HG03108 (cell line): ENCODE measurements around the gene HERC2.

Experiments used
- ATAC-seq: cut with Tn5 transposase; IDR thresholded peaks from one replicate; pipeline ENCODE4 v1.9.1; 2021; ENCODE audit warnings: moderate library complexity; ENCODE audit not compliant: unreplicated experiment

HERC2 gene

DNA sequence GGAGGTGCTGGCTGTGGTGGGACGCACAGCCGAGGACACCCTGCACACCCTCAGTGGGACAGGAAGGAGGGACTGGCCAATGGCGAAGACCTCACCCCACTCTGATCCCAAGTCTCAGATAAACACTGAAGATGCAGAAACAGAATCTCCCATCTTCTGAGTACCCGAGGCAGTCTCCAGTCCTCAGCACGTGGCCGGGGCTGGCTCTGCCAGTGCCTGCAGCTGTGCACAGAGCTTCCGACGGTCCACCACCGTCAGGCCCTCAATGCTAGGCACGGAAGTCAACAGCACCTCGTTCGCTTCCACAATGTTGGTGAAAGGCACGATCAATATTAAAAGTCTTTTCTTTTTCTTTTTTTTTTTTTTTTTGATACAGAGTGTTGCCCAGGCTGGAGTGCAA is 206.1 kb downstream of the HERC2 start:
- no peak for ATAC-seq

DNA sequence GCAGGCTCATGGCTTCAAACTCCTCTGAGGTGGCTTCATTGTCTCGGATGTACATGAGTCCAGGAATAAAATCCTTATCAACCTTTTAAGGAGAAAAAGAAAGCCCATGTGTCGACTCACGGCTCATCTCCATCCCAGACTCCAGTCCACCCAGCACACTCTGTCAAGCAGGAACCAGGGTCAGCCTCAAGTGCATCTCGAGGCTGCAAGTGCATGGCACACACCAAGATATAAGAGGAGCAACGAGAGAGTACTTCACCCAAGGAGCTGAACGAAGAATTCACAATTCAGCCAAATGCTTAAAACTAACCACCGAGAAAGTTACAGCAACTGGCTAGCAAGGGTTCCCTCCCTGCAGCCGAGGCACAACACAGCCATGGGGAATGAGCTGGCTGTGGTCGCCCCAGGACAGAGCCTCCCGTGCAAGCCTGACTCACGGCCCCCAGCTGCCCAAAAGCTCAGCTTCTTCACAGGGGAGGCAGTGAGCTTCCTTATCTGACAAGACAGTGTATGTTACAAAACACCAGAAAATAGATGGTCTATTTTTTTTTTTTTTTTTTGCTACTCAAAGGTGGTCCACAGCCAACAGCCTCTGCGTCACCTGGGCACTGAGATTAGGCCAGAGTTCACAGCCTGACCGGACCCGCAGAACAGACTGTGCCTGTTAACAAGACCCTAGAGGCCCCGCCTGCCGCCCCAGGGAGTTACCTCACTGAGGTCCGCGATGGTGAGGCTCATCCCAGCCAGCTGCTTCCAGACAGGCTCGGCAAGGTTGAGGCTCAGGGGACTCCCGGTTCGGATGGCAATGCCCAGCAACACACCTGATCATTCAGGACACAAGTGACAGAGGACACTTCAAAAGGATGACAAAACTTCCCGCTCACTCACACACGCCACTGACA is 207.0 kb downstream of the HERC2 start:
- no peak for ATAC-seq

DNA sequence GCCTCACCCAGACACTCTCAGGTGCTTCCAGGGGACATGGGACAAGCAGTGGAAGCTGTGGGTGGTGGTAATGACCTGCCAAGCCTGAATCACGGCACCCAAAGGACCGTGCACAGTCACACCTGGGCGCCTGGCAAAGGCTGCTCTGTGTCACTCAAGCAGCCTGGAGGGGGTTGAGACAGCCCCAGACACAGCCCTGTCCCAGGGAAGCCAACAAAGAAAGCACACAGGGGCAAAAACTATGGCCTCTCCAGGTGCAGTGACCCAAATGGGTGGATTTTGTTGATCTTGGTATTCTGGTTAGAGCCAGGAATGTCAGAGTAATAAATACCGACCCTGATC is 207.9 kb downstream of the HERC2 start:
- no peak for ATAC-seq

DNA sequence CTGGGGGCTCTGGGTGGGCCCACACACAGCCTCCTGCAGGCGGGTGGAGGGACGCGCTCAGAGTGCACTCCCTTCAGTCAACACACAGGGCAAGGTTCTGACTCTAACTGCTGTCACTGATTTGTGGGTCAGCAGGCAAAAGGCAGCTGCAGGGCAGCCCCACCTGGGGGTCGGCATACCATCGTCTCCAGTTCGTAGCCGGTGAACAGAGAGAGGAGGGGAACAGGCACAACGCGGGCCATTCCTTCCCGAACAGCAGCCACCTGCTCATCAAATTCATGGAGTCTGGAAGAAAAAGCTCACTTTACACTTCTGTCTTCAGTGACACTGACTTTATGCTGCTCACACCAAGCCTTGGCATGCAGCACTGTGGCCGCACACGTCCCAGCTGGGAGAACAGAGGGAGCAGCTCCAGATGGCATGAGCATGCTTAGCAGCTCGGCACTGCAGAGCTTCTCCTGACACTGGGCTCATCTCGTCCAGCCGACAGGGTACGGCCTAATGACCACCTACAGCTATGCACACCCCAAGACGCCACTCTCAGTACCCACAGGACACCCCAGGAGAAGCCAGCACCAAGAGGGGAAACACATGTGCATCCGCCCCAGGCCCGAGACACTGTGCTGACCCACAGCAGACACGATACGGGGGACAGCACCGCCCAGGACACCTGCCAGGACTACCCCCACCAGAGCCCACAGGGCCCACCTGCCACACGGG is 208.4 kb downstream of the HERC2 start:
- no peak for ATAC-seq

DNA sequence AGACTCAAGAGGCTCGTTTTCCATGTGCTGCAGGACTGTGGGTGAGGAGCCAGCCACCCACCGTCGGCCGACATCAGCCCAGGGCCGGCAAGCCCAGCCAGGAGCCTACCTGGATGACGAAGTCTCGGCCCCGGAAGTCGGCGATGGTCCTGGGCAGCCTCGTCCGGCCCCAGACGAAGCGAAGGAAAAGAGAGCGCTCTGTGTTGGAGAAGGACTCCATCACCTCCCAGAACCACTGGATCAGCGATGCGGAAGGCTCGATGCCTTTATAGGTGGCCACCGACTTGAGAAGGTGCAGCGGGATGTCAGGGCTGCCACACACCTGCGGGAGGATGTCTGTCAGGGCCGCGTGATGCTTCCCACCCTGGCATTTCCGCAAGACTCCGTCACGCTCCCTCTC is 209.0 kb downstream of the HERC2 start:
- ATAC-seq: no peak

DNA sequence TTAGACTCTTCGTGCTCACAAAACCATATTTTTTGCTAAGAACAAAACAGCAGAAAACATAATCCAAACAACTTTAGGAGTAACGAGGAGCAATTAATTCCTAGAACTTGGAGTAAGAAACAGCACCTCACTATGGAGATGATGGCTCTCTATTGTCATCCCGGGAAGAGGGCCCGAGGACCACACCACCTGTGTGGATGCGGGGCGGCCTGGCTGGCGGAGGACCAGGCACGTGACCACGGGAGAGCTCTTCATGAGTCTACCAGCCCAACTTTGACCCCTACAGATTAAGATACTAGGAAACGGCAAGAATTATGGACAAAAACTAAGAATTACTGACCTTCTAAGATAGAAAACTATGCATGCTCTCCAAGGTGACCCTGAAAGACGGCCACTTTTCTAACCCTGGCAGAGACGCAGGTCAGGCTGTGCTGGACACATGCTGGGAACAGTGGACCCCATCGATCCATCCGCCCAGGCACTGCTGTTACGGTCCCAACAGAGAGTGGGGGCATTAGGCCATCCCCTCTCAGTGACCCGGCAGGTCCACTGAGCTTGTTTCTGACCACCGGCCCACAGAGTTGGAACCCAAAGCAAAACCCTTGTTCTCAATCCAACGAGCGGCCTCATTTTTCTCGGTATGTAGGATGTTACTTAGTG is 209.7 kb downstream of the HERC2 start:
- no peak for ATAC-seq

DNA sequence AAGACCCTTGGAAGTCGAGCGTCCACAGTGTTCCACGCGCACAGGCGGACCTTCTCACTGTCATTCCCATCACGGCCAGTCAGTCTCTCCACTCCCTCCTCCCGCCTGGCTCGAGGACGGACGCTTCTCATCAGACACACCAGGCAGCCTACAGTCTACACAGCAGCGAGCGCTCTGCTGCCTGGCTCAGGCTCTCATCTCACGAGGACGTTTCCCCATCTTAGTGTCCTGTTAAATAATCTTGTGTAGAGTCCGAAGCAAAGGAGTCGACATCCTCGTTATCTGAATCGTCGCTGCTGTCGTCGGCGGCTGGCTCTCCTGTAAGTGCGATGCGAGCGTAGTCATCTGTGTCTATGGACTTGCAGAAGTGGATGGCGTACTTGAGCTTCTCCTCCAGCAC is 210.4 kb downstream of the HERC2 start:
- no peak for ATAC-seq

DNA sequence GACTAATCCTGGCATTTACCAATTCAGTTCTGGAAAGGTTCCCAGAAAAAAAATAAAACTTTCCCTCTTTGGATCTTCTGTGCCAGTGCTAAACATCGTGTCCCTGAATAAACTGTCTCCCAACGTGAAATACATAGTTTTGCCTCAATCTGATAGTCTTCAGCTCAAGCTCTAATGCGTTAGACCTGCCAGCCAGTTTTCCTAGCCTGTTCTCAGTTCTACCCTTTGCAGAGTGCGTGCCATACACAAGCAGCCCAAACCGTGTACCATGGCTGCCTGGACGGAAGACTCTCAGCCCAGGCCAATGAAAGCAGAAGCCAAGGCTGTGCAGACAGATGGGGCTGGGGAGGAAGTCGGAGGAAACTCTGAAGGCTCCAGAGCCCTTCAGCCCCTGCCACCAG is 211.5 kb downstream of the HERC2 start:
- ATAC-seq: no peak

DNA sequence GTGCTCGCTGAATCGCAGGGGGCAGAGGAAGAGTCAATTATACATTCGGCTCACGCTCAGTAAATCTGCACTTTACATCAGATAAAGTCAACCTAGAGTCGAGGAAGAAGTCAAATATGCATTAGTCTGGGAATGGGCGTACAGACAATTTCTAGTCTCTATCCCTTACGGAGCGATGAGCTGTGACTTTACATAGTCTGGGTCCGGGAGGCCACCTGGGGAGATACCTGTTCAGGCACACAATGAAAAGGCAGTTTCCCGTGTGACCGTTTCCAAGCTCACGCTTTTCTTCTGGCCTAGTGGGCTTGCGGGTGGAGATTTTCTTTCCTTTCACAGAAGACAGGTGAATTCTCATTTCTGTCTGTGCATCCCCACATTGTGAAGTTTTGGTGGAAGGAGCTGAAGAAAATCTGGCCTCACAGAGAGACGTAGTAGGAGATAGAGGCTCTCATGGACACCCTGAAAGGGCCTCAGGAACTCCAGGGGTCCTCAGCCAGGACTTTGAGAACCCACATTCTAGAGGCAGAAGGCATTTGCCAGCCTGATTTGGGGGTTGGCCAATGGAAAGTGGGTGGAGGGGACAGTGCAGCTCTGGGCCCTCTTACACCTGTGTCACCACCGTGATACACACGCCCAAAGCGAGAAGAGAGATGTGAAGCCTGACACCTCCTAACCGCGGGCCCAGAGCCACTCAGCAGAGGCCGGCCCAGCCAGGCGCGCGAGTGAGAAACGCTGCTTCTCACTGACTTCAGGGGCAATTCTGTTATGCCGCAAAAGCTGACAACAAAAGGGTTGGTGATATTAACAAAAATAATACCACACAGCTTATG is 212.1 kb downstream of the HERC2 start:
- no peak for ATAC-seq

DNA sequence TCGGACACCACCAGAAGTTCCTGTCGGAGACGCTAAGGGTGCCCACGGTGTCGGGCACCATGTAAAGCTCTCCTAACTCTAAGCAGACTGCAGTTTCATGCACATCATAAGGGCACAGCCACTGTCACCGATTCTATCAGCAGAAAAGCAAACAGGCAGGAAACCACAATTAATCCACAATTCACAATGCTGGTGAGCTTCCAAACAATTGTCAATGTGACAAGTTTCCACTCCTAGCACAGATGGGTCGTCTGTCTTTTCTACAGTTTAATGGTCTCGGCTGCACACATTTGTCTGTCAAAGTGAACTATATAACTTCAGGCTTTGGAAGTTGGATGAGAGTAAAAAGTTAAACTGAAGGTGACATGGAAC is 214.1 kb downstream of the HERC2 start:
- no peak for ATAC-seq

DNA sequence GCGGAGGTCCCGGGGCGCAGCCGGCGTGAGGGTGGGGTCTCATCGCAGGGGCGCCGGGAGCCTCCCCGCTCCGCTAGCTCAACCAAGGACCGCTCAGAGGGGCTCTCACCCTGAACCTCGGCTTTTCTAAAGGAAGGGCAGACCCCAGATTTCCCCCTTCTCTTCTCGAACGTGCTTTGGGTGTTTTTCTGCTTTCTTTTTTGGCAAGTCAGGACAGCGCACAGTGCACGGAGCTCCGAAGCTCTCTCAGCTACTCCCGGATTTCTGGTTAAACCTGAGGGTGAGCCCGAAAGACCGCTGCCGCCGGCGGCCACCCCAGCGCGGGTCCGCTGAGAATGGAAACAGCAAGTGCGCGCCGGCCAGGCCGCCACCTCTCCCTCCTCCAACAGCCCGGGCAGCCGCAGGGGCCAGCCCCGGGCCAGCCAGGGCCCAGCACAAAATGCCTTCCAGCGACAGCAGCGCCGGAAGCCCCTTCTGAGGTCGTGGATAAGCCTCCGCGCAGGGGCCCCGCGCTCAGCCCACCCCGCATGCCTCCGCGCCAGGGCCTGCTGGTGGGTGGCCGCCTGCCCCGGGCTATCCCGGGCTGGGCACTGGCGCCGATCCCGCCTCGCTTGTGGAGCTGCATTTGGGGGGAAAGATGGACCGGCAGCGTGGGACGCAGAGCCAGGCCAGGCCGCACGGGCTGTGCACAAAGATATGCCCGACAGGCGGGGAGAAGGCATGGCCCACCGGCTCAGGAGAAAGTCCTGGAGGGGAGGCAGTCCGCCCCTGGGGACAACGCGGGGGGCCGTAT is 214.7 kb downstream of the HERC2 start:
- no peak for ATAC-seq

DNA sequence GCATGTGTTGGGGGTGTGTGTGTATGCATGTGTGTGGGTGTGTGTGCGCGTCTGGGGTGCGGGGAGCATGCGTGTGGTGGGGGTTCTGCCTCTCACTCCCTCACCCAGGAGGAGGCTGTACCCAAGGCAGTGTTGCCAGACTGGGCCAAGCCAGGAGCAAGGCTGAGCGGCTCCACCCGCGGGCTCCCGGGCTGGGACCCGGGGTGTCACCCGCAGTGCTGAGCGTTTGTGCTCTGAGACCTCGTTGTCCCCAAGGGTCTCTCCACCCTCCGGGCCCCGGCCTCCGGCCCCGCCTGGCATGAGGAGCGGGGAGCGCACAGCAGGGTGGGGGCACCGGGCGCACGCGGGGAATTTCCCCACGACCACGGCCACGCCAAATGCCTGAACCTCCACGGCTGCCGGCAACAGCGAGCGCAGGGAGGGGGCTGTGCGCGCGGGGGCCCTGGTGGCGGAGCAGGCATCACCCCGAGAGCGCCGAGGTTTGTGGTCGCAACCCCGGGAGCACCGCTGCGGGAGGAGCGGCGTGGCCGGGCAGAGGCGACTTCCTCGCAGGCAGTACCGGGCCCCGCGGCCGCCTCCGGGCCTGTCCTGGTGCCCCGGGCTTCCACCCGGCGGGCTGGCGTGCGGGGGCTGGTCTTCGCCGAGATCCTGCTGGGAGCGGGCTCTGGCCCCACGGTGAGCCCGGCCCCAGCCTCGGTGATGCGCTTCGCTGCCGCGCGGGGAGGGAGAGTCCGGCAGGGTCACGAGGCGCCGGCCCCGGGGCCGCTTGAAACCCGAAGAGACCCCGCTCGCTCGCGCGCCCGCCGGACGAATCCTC is 215.5 kb downstream of the HERC2 start:
- no peak for ATAC-seq

DNA sequence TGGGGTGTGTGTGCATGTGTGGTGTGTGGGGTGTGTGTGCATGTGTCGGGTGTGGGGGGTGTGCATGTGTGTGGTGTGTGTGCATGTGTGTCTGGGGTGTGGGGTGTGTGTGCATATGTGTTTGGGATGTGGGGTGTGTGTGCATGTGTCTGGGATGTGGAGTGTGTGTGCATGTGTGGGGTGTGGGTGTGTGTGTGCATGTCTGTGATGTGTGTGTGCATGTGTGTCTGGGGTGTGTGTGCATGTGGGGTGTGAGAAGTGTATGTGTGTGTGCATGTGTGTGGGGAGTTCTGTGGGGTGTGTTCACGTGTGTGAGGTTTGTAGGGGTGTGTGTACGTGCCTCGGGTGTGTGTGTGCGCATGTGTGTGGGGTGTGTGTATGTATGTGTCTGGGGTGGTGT is 216.2 kb downstream of the HERC2 start:
- ATAC-seq: no peak

DNA sequence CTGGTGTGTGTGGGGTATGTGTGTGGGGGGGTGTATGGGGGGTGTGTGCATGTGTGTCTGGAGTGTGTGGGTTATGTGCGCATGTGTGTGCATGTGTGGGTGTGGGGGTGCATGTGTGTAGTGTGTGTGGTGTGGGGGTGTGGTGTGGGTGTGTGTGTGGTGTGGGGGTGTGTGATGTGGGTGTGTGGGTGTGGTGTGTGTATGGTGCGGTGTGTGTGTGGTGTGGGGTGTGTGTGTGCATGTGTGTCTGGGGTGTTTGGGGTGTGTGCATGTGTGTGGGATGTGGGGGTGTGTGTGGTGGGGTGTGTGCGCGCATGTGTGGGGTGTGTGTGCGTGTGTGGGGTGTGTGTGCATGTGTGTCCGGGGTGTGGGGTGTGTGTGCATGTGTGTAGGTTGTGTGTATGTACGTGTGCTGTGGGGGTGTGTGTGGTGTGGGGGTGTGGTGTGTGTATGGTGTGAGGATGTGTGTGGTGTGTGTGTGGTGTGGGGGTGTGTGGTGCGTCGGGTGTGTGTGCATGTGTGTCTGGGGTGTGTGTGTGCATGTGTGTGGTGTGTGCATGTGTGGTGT is 216.7 kb downstream of the HERC2 start:
- ATAC-seq: no peak

DNA sequence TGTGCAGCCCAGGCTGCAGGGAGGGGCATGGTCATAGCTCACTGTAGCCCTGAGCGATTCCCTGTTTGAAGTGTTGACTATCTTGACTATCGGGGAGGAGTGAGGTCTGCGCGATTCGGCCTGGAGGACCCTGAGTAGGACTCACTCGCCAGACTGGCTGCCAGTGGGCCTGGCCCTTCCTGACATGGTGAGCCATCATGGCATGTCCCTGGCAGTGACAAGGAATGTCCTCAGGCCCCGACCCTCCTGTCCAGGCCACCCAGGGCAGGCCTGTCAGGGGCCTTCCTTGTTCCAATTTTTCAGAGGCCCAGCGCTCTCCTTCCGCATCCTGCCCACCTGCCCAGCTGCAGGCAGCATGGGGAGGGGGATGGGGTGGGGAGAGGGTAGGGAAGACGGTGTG is 217.7 kb downstream of the HERC2 start:
- ATAC-seq: no peak

DNA sequence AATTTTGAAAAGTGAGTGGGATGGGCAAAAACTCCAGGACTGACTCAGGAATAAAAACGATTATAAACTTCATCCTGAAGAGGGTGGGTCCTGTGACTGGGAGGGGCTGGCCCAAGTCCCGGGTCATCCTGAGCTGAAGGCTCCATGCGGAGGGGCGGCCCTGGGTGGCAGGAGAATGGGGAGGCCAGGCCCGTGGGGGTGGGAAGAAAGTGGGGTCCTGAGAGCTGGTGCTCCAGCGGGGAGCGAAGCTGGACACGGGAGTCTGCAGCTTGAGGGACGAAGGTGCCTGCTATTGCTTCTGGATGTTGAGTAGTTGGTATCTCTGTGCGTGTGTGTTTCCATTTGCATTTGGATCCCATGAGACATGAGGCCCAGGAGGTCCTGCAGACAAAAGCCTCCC is 218.1 kb downstream of the HERC2 start:
- no peak for ATAC-seq

DNA sequence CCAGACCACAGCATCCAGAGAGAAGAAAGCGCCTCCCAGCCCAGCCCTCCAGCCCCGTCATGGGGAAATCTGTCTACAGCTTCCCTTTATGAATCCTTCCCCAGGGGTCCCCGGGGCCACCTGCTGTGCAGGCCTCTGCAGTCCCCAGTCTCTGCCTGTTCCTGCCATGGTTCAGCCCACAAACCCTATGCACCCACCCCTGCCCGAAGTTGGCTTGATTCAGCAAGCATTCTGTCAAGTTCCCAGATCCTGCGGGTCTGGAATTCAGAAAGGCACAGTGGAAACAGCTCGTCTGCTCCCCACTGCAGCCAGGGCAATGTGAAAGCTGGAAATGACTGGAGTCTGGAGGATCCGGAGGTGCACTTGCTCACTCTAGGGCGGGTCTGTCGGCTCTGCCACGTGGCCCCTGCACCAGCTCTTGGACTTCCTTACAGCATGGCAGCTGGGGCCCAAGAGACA is 220.0 kb downstream of the HERC2 start:
- ATAC-seq: no peak

DNA sequence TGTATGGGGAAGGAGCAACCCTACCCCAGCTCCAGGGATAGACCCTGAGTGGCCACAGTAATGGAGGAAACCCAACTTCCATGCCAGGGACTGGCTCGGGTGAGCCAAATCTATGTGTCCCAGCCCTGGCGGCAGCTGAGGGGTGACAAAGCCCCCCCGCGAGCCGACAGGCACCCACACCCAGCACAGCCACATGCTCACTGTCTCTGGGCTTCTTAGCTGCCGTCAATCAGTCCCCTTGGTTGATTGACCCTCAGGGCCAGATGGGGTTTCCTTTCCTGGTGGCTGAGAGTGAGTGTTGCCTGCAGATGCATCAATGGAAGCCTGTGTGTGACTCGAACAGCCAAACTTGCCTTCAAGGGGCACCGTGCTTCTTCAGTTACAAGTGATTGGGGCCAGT is 220.8 kb downstream of the HERC2 start:
- no peak for ATAC-seq
